CD1c-positive myeloid dendritic cell (primary cell): ENCODE data around the gene ASB2.

ENCODE experiments used
- DNase-seq: peaks from one replicate; pipeline ENCODE4 v3.0.0-alpha.2; 2016; ENCODE audit errors: extremely low spot score

The ASB2 gene

DNA sequence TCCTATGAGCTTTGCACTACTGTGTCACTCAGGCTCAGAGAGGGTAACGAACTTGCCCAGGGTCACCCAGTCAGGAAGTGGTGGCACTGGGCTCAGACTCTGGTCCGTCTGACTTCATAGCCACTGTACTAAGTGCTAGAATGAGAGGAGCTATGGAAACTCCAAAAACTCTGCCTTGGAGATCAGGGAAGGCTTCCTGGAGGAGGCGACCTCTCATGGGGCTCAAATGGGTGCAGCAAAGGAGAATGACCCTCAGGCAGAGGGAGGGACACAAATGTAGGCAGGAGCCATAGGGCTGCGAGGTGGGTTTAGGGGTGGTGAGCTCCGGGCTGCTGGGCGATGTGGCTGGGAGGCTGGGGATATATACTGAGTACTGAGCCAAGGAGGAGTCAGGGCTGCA, 23.9 kb upstream of the ASB2 start:
- no peak for DNase-seq

DNA sequence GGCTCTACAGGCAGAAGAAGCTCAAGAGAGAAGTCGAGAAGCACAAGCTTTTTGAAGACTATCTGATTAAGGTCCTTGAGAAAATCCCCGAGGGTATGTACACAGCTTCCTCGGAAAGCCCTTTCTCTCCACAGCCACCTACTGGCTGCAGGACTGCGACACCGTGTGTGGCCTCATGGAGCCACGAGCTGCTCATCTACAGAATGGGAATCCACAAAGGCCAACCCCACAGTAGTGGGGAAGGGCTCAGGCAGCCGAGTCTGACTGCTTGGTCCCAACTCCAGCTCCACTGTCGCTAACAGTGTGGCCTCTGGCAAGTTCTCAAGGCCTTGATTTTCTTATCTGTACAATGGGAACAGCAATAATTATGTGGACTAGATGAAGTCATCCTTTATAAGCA, 23.2 kb upstream of the ASB2 start:
- no peak for DNase-seq

DNA sequence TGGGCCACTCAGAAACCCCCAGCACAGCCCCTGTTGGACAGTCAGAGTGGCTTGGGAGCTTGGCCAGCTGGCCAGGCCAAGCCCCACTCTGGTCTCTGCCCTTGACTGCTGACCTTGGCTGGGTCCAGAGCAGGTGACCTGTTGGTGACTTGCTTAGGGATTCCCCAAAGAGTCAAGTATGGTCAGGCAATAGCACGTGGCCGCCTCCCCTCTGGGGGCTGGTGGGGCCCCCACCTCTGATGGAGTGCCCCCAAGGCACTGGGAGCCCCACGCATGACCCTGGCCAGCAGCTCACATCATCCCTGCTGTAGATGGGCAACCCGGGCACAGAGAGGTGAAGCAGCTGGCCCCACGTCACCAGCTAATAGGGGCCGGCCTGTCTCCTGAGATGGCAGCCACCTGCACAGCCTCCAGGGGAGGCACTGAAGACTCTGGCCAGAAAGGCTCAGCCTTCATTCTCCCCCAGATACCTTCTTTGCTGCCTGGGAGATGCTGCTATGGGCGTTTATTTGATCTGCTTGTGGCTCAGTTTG, 22.6 kb upstream of the ASB2 start:
- no peak for DNase-seq

DNA sequence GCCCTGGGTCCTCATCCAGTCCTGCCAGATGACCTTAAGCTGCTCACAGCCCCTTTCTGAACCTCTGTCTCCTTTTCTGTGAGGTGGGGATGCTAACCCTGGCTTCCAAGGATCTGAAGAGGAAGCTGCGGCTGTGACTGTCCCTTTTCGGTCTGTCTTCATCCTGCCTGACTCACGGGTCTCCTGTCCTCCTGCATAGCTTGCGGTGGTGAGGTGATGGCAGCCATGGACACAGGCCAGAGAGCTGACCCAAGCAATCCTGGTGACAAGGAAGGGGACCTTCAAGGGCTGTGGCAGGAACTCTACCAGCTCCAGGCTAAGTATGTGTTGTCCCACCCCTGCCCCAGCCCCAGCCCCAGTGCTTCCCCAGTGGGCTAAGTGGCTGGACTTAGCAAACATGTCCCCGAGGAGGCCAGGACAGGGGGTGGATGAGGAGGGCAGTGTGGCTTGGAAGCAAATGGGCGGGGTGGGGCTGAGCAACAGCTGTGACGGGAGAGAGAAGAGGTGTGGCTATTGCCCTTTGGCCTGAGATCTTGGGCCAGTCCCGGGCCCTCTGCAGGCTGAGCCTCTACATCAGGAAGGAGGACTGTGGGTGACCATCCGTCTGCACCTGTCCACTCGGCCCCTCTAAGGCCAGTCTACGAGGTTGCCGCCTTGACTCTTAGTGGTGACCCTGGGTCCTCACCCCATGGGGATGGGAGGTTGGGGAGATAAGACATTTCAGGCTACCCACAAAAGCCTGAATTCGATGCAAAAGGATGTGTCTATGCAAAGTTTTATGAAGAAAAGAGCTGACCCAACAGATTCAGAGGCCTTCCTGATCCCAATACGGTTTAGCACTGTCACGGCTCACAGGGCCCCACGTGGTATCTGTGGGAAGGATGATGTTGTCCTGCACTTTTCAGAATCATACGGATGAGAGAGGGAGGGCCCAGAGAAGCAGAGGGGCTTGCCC, 21.8 kb upstream of the ASB2 start:
- DNase-seq, result no peak

DNA sequence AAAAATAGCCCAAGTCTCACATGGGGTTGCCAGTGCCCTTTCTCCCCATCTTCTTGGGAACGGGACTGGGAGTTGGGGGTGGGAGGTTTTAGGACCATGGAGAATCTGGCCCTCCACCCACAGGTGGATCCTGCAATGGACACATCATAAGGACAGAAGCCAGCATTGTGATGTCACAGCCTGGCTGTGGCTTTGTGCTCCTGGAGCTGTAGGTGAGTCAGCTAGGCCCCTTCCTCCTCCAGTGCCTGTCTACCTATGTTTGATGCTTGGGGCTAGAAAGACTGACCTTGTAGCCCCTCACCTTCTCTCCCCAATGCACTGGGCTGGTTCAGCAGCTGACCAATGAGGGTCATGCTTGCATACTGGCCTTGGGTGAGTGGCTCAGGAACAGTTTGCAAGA, 20.7 kb upstream of the ASB2 start, which contains the start of gene CCDC197:
CCDC197 (plus strand) TSS at position 220 of the 400 bp plus-strand sequence. CDS start 831 bp downstream, outside the sequence.
- no peak for DNase-seq

DNA sequence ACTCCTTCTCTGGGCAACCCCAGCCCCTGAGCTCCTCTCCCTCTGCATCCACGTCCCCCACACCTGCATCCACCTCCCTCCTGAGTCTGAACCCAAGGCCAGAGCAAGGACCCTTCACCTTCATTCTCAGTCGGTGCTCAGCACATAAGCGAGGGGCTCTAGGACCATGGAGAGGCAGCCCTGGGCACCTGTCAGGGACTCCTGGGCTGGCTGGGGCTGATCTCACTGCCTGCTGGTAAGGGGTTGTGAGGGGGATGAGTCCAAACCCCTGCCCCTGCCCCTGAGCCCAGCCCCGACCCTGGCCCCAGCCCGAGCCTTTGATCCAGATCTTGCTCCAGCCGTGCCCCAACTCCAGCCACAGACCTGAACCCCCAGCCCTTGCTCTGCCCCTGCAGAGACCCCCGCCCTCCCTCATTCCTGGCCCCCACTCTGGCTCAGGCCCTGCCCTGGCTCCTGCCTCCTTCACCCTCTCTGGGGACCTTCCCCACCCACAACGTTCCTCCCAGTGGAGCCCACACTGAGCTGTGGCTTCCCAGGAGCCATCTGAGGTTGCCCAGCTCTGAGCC, 19.8 kb upstream of the ASB2 start:
- DNase-seq, result no peak

DNA sequence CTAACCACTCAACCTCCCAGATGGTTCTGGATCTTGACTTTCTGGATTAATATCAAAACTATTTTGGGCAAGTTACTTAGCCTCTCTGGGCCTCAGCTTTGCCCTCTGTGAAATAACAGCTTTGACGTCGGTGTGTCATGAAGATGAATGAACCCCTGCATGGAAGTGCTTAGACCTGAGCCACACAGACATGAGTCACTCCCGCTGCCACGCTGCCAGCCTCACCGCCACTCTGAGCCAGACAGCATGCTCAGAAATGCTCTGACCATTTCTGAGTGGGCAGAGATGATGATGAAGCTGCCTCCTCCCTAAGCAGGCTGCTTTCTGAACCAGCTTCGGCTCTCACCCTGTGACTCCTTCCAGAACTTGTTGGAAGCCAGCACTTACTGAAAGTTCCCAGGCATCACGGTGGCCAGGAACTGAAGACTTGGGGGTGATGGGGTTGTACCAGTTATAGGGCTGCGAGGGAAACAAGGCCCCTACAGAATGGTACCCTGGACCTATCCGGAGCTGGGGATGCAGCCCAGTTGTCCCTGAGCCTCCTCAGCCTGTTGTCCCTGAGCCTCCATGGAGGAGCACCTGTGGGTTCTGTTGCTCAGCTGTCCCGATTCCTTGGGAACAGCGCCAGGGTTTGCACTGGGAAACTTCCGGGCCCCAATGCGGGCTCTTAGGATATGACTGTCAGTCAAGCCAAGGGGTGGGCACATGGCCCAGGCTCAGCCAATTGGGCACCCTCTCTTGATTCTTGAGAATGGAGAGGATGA, 18.7 kb upstream of the ASB2 start:
- peak; percentile 50 for DNase-seq

DNA sequence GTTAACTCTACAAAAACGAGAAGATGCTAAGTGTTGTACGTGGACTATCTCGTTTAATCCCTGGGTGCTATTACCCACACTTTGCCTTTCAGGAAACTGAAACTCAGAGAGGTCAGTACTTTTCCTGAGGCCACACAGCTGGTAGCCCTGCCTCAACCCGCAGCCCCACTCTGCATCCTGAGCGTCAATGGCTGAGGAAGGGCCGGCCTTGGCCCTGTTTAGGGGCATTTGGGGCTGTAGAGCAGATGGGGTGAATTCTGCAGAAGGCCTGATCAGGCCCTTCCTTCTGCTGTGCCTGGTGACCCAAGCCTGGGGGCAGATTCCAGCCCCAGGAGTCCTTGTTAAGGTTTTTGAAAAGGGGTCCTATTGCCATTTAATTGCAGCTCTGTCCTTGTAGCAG, 17.0 kb upstream of the ASB2 start:
- no peak for DNase-seq

DNA sequence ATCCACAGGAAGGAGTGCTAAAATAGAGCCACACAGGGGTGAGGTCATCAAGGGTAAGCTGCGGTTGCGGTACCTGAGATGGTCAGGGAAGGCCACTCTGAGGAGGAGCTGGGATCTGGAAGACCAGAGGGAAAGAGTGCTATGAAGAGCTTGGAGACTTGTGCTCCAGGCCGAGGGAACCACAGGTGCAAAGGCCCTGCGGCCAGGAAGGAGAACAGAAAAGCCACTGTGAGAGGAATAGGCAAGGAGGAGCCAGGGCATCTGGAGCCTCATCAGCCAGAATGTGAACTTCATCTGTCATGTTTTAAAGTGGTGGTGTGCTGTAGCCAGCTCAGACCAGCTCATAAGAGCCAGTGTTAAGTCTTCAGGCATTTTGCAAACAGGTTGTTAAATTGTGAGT, 15.3 kb upstream of the ASB2 start:
- DNase-seq, result no peak

DNA sequence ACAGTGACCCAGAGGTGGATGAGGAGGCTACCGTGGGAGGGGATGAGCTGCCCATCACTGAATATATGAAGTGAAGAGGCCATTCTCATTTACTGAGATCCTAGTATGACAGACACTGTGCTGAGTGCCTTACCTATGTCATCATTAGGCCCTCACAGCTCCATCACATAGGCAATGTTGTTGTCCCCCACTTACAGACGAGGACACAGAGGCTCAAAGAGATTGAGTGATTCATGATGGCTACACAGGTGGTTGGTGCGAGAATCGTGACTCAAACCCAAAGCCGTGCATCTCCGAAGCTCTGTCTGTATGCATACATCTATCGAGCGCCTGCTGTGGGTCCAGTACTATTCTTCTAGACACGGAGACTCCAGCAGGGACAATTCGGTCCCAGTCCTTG, 14.8 kb upstream of the ASB2 start:
- DNase-seq, result no peak

DNA sequence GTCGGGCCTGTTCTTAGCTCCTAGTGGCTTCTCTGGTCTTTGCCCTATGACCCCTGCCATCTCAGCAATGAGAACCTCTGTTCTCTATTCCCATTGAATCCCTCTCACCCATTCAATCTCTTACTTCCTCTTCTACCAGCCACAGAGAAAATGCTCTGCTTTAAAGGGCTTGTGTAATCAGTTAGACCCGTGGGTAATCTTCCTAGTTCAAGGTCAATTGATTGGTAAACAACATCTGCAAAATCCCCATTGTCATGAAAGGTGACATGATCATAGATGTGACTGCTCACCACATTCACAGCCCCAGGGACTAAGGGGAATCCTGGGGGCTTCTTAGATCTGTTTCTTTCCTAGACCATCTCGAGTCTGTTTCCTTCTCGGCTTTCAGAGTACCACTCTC, 13.6 kb upstream of the ASB2 start:
- DNase-seq, result peak; percentile 77

DNA sequence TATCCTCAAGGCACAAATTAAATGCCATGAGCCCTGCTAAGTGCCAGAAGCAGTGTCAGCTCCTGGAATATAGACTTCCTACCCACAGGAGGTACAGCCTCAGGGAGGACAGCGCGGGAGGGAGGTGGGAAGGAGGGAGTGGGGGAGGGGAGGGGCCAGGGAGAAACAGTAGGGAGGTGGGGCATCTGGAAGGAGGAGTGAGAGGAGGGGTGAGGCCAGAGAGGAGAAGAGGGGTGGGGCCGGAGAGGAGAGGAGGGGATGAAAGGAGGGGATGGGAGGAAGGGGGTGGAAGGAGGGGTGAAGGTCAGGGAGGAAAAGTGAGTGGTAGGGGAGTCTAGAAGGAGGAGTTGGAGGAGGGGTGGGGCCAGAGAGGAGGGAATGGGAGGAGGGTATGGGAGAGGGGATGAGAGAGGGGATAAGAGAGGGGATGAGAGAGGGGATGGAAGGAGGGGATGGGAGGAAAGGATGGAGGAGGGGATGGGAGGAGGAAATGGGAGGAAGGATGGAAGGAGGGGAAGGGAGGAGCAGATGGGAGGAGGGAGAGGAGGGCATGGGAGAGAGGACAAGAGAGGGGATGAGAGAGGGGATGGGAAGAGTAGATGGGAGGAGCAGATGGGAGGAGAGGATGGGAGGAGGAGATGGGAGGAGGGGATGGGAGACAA, 11.6 kb upstream of the ASB2 start:
- DNase-seq, result no peak

DNA sequence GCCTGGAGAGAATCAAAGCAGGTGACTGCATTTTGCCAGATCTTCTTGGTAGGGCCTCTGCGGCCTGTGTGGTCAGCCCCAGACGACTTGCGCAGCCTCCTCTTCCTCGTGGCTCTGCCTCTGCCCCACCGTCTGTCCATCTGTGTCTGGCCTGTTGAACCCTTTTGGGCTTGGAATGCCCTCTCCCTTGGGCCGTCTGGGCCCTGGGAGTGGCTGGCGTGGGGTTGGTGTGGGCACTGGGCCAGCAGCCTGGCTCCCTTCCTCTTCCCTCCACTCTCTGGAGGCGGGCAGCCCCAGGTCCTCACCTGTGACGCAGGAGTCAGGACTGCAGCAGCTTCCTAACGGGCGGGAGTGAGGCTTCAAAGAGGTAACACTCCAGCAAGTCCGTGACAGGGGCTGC, 11.0 kb upstream of the ASB2 start:
- DNase-seq, result no peak

DNA sequence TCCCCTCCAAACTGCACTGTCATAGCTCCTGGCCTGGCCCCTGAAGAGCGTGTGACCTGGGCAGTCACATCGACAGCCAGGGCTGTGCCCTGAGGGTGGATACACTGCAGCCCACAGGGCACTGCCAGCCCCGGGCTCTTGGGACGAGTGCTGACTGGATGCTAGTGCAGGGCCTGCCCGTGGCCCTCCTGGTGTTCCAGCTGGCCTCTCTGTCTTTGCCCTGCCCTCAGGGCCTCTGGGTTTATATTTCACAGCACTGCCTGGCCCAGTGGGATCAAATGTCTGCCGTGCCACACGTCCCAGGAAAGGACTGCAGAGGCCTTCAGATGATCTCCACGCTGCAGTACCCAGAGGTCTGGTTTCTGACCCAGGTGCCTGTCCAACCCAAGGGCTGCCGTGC, 10.6 kb upstream of the ASB2 start:
- DNase-seq, result no peak

DNA sequence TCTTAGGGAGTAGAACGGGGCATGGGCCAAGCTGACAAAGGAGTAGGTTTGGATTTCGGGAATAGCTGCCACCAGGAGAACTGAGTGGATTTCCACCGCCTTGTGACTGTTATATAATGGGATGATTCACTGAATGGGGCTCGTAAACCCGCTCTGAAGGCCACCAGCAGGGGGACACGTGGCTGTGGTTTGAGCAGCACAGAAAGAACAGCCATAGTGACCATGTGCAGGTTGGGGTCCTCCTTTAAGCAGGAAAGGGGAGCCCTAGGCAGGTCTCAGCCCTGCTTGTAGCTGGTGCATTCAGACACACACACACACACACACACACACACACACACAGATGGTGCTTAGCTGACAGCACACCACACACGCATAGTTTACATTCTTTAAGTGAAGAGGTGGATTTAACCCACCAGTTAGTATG, 8.6 kb upstream of the ASB2 start:
- no peak for DNase-seq

DNA sequence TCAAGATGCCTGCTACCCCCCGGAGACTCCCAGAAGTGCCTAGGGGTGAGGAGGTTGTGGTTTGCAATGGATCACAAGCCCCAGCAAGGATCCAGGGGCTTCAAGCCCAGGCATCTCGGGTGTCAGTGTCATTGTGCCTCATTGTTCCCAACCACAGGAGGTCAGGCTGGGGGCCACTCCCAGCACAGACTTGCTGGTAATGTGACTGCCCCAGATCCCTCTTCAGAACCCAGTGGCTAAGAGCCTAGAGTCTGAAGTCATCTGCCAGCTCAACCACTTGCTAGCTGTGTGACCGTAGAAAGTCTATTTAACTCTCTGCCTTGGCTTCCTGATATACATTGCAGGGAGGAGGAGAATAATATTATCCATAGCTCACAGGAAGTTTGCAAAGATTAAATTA, 7.7 kb upstream of the ASB2 start:
- no peak for DNase-seq

DNA sequence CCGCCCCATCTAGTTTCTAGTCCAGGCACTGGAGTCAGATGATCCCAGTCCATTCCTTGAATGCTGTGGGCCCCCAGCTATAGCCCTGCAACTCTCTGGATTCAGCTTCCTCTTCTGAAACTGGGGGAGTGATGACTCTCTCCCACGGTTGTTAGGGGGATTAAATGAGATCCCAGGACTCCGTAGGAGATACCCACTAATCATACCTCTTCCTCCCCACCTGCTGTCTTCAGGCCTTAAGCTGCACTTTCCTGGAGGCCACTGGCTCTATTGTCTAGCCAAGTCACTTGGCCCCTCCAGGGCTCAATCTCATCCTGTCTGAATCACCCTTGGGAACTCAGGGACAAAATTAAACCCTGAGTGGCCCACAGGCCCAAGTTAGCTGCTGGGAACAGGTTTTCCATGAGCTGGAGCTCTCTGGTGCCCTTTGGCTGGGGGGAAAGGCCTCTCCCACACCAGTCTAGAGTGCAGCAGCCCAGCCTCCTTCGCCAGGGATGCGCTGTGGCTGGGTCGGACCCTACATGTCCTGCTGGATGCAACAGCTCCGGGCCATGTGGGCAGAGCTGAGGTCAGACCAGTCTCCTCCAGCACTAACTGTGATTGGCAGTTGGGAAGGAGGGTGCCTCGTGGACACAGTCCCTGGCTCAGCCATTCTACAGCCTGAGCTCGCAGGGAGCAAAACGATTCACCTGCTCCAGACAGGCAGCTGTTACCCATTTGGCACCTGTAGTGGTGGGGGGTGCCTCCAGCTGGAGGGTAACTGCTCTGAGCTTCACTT, 6.0 kb upstream of the ASB2 start:
- DNase-seq, result no peak

DNA sequence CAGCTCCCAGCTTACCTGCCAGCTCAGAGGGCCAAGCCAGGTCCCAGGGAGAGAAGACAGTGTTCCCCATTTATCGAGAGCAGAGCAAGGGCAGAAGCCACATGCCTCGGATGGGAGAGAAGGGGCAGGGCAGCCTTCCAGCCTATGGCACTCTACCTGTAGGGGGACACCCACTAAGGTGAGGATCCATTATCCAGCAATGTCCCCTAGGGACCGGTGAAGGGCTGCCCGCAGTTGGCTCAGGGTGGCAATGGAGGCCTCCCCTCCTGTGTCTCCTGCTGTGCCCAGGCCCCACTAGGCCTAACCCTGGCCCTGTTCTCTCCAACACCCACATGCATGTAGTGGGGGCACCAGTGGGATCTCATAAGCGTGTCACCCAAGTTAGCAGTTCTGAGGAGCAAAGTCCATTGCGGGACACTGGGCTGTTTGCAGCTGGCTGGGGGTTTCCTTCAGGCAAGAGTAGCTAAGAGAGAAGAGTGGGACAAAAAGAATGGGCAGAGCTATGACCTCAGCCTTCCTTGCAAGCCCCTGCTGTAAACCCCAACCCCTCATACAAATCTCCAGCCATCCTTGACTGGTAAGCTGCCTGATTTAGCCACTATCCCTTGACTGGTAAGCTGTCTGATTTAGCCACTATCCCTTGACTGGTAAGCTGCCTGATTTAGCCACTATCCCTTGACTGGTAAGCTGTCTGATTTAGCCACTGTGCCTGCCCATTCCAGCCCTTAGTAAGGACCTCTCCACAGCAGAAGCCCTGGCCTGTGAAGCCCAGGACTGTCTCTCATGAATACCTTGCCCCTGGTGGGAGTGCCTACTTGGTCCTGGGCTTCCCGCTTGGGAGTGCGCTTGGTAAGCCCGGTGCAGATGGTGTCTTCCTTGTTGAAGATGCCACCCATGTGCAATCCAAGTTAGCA, 5.2 kb upstream of the ASB2 start:
- no peak for DNase-seq

DNA sequence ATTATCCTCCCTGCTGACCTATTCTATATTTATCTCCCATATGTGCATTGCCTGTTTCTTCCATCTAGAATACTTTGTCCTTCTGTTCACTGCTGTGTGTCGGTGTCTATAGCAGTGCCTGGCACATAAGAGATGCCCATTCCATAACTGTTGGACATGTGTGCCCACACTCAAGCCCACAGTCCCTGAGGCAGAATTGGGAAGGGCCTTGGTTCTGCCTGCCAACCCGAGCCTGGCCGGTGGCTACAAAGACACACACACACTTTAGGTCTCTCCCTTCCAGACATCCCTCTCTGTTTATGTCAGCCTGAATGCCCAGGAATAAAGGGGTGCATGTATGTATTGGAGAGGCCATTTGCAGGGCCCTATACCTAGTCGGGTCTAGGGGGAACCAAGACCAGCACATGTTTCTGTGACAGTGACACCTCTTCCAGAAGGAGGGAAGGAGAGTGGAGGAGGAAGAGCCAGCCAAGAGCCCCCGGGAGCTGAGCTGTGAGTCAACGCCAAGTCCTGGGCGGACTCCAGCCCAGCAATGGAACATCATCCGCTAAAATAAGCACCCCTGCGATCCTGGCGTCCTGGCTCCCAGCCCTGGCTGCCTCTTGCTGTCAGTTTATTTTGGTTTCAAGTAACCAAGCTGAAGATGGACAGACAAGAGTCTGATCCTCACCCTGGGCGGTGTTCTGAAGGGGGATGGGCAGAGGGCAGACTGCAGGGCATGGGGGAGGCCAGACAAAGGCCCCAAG, 4.3 kb upstream of the ASB2 start:
- DNase-seq, result no peak
